ENCODE results near the gene LAMTOR1.

GRCh38 chr11:72102162-72102561, 935 bp downstream of the LAMTOR1 start:
- TF ChIP-seq POLR2AphosphoS5 (IDR thresholded peaks at IDR 0.05) (no peak), CTCF (IDR thresholded peaks at IDR 0.05 in 8 of 11, conservative IDR thresholded peaks at IDR 0.05 in 3 of 11) (no peak)

Measured in spleen (tissue), 7 donors.